GM08714 (cell line): ENCODE measurements around the gene MAPT.

ENCODE experiments used
- H3K4me3 ChIP-seq: fragments of 200-500 bp; sonication (Bioruptor generic); 2 replicates; pipeline ENCODE4 v1.5.1; 2014; ENCODE audit warnings: mild to moderate bottlenecking, low read length, inconsistent platforms
- ZNF274 ChIP-seq: IDR thresholded peaks from 2 replicates; pipeline ENCODE4 v1.6.1; 2012; ENCODE audit warnings: mild to moderate bottlenecking, low read depth, low read length

The MAPT gene

GRCh38 chr17:45981306-45981705 is 87.0 kb downstream of the MAPT start:
- TF ChIP-seq ZNF274 = no peak
- H3K4me3 ChIP-seq = no peak overlapping the region

- H3K4me3 ChIP-seq = no peak overlapping the region
- TF ChIP-seq ZNF274 = no peak
These were observed 88.6 kb downstream of the MAPT start for GRCh38 chr17:45982791-45983613.

GRCh38 chr17:45983614-45984310 is 89.4 kb downstream of the MAPT start:
- H3K4me3 ChIP-seq = no peak overlapping the region
- TF ChIP-seq ZNF274 = no peak

GRCh38 chr17:45984368-45984767 is 90.0 kb downstream of the MAPT start:
- TF ChIP-seq ZNF274 = no peak
- H3K4me3 ChIP-seq = no peak overlapping the region

- TF ChIP-seq ZNF274 = no peak
These were observed 91.1 kb downstream of the MAPT start for GRCh38 chr17:45985447-45985846.

GRCh38 chr17:45986056-45986455 is 91.7 kb downstream of the MAPT start:
- H3K4me3 ChIP-seq = no peak overlapping the region
- TF ChIP-seq ZNF274 = no peak

More at GRCh38 chr17:45985447-45985846, 91.1 kb downstream of the MAPT start:
- H3K4me3 ChIP-seq = no peak overlapping the region

- no peak for TF ChIP-seq ZNF274
- H3K4me3 ChIP-seq = no peak overlapping the region
These were observed 93.4 kb downstream of the MAPT start for GRCh38 chr17:45987706-45988105.

GRCh38 chr17:45989759-45990158 is 95.4 kb downstream of the MAPT start:
- H3K4me3 ChIP-seq = no peak overlapping the region
- no peak for TF ChIP-seq ZNF274

GRCh38 chr17:45990886-45991285 is 96.5 kb downstream of the MAPT start:
- H3K4me3 ChIP-seq = no peak overlapping the region
- no peak for TF ChIP-seq ZNF274

GRCh38 chr17:45991341-45991740 is 97.0 kb downstream of the MAPT start:
- no peak for TF ChIP-seq ZNF274
- no peak overlapping the region for H3K4me3 ChIP-seq

- no peak overlapping the region for H3K4me3 ChIP-seq
- no peak for TF ChIP-seq ZNF274
These were observed 97.8 kb downstream of the MAPT start for GRCh38 chr17:45992175-45992574.

- no peak for TF ChIP-seq ZNF274
- no peak overlapping the region for H3K4me3 ChIP-seq
These were observed 98.5 kb downstream of the MAPT start for GRCh38 chr17:45992904-45993303.

GRCh38 chr17:45993962-45994627 is 99.7 kb downstream of the MAPT start:
- no peak for TF ChIP-seq ZNF274
- H3K4me3 ChIP-seq = no peak overlapping the region

GRCh38 chr17:45994987-45995386 is 100.6 kb downstream of the MAPT start:
- H3K4me3 ChIP-seq = no peak overlapping the region
- TF ChIP-seq ZNF274 = no peak
